CD4-positive, alpha-beta T cell (primary cell): ENCODE results near the gene UBXN11. TPM values are rescaled to one million over a fixed set of nuclear protein-coding genes. Genes with fewer than 3 reads are reported as not detected.

Source experiments
- ATAC-seq: fragments of 200-7000 bp; cut with Tn5 transposase; one replicate; pipeline ENCODE4 v1.10.0; 2022; ENCODE audit warnings: mild to moderate bottlenecking; ENCODE audit not compliant: poor library complexity
- CTCF ChIA-PET: fragments of 350-600 bp; sonication (Branson Sonifier 250); formaldehyde crosslinking; loops from one replicate; lab custom pipeline; 2021; ENCODE audit warnings: antibody characterized with exemption, inconsistent platforms; lab: Charles Lee
- POLR2A ChIA-PET: fragments of 350-600 bp; sonication (Branson Sonifier 250); formaldehyde crosslinking; loops from one replicate; lab custom pipeline; 2021; ENCODE audit warnings: antibody characterized with exemption, inconsistent platforms; lab: Charles Lee
- DNase-seq, 14 experiments: peaks; one replicate each; pipeline ENCODE4 v3.0.0-alpha.2; 2013 to 2020; ENCODE audit warnings: mixed read lengths in 2 of 14
- H3K27ac ChIP-seq, 2 donors: one replicate each; pipeline versions ENCODE4 v1.5.1 to v1.7.0; 2013; ENCODE audit warnings: low read length in 2 of 2, low read depth in 1 of 2, mild to moderate bottlenecking in 1 of 2
- H3K27me3 ChIP-seq, 2 experiments: 1 replicate in 1 of 2; 2 replicates in 1 of 2; pipeline versions ENCODE4 v1.6.1 to v1.7.0; 2013; ENCODE audit warnings: low read length in 2 of 2, control low read depth in 1 of 2, mild to moderate bottlenecking in 1 of 2, moderate library complexity in 1 of 2; ENCODE audit not compliant: insufficient read depth in 2 of 2, control insufficient read depth in 1 of 2
- H3K36me3 ChIP-seq: one replicate; pipeline ENCODE4 v1.6.1; 2013; ENCODE audit warnings: low read length, control low read depth; ENCODE audit not compliant: insufficient read depth
- H3K4me1 ChIP-seq: one replicate; pipeline ENCODE4 v1.6.1; 2013; ENCODE audit warnings: low read length, control low read depth; ENCODE audit not compliant: insufficient read depth
- H3K4me3 ChIP-seq: one replicate; pipeline ENCODE4 v1.5.1; 2013; ENCODE audit warnings: mild to moderate bottlenecking, low read length, moderate library complexity
- H3K9me3 ChIP-seq, 2 experiments: 1 replicate in 1 of 2; 2 replicates in 1 of 2; pipeline versions ENCODE4 v1.6.1 to v1.7.0; 2013; ENCODE audit warnings: low read length in 2 of 2, mild to moderate bottlenecking in 2 of 2, control low read depth in 1 of 2, moderate library complexity in 1 of 2; ENCODE audit not compliant: control insufficient read depth in 1 of 2, insufficient read depth in 1 of 2
- H3K27ac Mint-ChIP-seq: one replicate; pipeline ENCODE4 v1.8.0; 2020; ENCODE audit warnings: mixed read lengths
- H3K27me3 Mint-ChIP-seq: one replicate; pipeline ENCODE4 v1.8.0; 2021; ENCODE audit warnings: mixed read lengths
- H3K36me3 Mint-ChIP-seq: one replicate; pipeline ENCODE4 v1.8.0; 2021; ENCODE audit warnings: low read depth, mixed read lengths
- H3K4me1 Mint-ChIP-seq: one replicate; pipeline ENCODE4 v1.8.0; 2021; ENCODE audit warnings: low read depth, mixed read lengths
- H3K4me3 Mint-ChIP-seq: one replicate; pipeline ENCODE4 v1.8.0; 2020; ENCODE audit warnings: mild to moderate bottlenecking, mixed read lengths
- H3K9me3 Mint-ChIP-seq: one replicate; pipeline ENCODE4 v1.8.0; 2020; ENCODE audit warnings: mixed read lengths
- CTCF ChIP-seq: fragments of 200-600 bp; IDR thresholded peaks from one replicate; pipeline ENCODE4 v1.8.0; 2022; ENCODE audit warnings: antibody characterized with exemption, mild to moderate bottlenecking
- intact Hi-C, 2 experiments: fragments of 100-400 bp; cut with DNase I in 1 of 2; cut with micrococcal nuclease in 1 of 2; formaldehyde crosslinking; loops; one replicate each; pipeline versions ENCODE4 v1.15.1 to v1.9.0; 2023 to 2025; cut with DNase I, micrococcal nuclease
- total RNA-seq, 174 experiments: library from RNA in 2 of 174; stranded (reverse) in 2 of 174; gene quantifications; one replicate each; pipeline ENCODE4 v1.2.3 and lab custom pipeline; 2021 to 2026

Gene UBXN11
- total RNA-seq, 2 experiments from 2014 or later = 39.3 to 42.3 TPM

DNA sequence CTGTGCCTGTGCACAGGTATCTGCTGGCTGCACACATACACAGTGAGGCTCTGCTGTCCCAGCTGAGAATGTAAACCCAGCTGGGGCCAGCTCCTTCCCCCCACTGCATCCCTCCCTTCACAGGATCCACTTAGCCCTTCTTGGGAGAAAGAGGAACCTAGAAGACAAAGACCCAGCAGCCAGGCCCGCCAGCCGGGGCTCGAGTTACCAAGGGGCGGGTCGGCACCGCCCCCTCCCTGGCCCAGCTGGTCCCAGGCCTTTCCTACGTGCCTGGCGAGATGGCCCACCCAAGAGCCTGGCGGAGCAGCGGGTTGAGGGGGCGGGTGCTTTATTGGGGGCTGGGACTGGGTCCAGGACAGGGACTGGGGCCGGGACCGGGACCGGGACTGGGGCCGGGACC is 24.5 kb downstream of the UBXN11 start:
- DNase-seq (peak in 2 of 14 experiments; percentile 11 to 35), ATAC-seq (no peak)
- peak overlapping the region; percentile 72 for H3K4me3 ChIP-seq
- peaks cover 58% of the 10 kb centered on the region for H3K36me3 Mint-ChIP-seq
- H3K4me3 Mint-ChIP-seq = peak overlapping the region; percentile 92
- H3K27ac Mint-ChIP-seq = peak overlapping the region; percentile 95
- no peaks in the 10 kb centered on the region for H3K27me3 ChIP-seq
- intact Hi-C loops = loop anchor here in 1 of 2 experiments (5.0 kb wide), 1 partner anchor 190 kb away; the partner anchor contains the start of gene HMGN2
- no peaks in the 10 kb centered on the region for H3K9me3 ChIP-seq
- ChIA-PET CTCF (no interaction called here), POLR2A (interaction anchor here (1.2 to 20.7 kb wide), 3 partner anchors 27 to 150 kb away, joined by 6 to 977 read pairs (median 270); partner anchors contain the start of genes CD52, DHDDS and UBXN11)
- H3K4me1 ChIP-seq = peaks cover 95% of the 10 kb centered on the region
- H3K36me3 ChIP-seq = peaks cover 37% of the 10 kb centered on the region
- H3K9me3 Mint-ChIP-seq = no peaks in the 10 kb centered on the region
- no peaks in the 10 kb centered on the region for H3K27me3 Mint-ChIP-seq
- H3K27ac ChIP-seq = peak overlapping the region in 1 of 2 donors; percentile 91
- H3K4me1 Mint-ChIP-seq = peaks cover 88% of the 10 kb centered on the region
- TF ChIP-seq CTCF = no peak

- Histone ChIP-seq H3K27ac (peak overlapping the region; percentile 59 to 91), H3K9me3 (no peaks in the 10 kb centered on the region), H3K4me3 (peak overlapping the region; percentile 72), H3K27me3 (no peaks in the 10 kb centered on the region), H3K36me3 (peaks cover 37% of the 10 kb centered on the region), H3K4me1 (peaks cover 95% of the 10 kb centered on the region)
- Mint-ChIP-seq H3K9me3 (no peaks in the 10 kb centered on the region), H3K36me3 (peaks cover 58% of the 10 kb centered on the region), H3K27ac (peak overlapping the region; percentile 95), H3K4me3 (peak overlapping the region; percentile 92), H3K27me3 (no peaks in the 10 kb centered on the region), H3K4me1 (peaks cover 89% of the 10 kb centered on the region)
- CTCF ChIA-PET = interaction anchor here (0.5 to 0.6 kb wide), 2 partner anchors 109 to 1460 kb away, joined by 3 read pairs; no protein-coding TSS in a partner anchor
- intact Hi-C loops = loop anchor here in 1 of 2 experiments (5.0 kb wide), 1 partner anchor 191 kb away; the partner anchor contains the start of gene HMGN2
- POLR2A ChIA-PET = interaction anchor here (1.1 to 20.7 kb wide), 4 partner anchors 26 to 219 kb away, joined by 3 to 977 read pairs (median 13); partner anchors contain the start of genes CD52, DHDDS and UBXN11
- ATAC-seq (no peak), DNase-seq (peak in 2 of 14 experiments; percentile 18 to 33)
- no peak for TF ChIP-seq CTCF
Measured at GRCh38 chr1:26281091-26281958, 25.1 kb downstream of the UBXN11 start.

DNA sequence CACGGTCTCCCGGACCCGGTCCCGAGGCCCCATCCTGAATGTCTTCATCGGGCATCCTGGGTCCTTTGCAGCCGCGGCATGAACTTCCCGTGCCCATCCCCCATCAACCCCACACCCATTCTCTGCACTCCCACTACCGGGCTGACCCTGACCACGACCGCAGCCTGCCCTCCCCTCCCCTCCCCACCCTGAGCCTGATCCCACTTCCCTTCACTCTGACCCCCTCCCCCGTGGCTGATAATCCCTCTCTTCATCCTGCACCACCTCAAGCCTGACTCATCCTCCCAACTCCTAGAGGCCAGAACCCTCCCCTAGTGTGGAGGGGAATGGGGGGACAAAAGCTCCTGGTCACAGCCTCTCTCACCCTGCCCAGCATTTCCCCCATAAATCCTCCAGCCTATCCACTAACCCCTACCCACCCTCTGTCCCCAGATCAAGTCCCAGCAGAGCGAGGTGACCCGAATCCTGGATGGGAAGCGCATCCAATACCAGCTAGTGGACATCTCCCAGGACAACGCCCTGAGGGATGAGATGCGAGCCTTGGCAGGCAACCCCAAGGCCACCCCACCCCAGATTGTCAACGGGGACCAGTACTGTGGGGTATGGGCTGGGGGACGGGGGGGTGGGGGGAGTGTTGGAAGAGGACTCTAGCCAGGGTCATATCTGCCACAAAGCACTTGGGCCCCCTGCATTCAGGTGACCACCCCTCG is 25.9 kb downstream of the UBXN11 start:
- no peak for TF ChIP-seq CTCF
- CTCF ChIA-PET = interaction anchor here (0.5 to 1.9 kb wide), 9 partner anchors 8 to 1461 kb away, joined by 3 to 17 read pairs (median 5); partner anchors contain the start of gene CD52
- intact Hi-C loops = loop anchor here in 1 of 2 experiments (5.0 kb wide), 1 partner anchor 192 kb away; the partner anchor contains the start of gene HMGN2
- H3K4me1 Mint-ChIP-seq = peaks cover 89% of the 10 kb centered on the region
- POLR2A ChIA-PET = interaction anchor here (1.1 to 20.7 kb wide), 8 partner anchors 8 to 220 kb away, joined by 3 to 977 read pairs (median 8); partner anchors contain the start of genes CD52, CEP85, DHDDS and UBXN11
- peaks cover 61% of the 10 kb centered on the region for H3K36me3 Mint-ChIP-seq
- H3K9me3 Mint-ChIP-seq = no peaks in the 10 kb centered on the region
- peak overlapping the region; percentile 95 for H3K27ac Mint-ChIP-seq
- H3K4me3 ChIP-seq = peak overlapping the region; percentile 72
- no peaks in the 10 kb centered on the region for H3K27me3 ChIP-seq
- no peak for ATAC-seq
- peak overlapping the region; percentile 71 to 91 for H3K27ac ChIP-seq
- peak in 6 of 14 experiments; percentile 18 to 57 (median 43) for DNase-seq
- peaks cover 37% of the 10 kb centered on the region for H3K36me3 ChIP-seq
- H3K4me1 ChIP-seq = peaks cover 95% of the 10 kb centered on the region
- peak overlapping the region; percentile 92 for H3K4me3 Mint-ChIP-seq
- H3K9me3 ChIP-seq = no peaks in the 10 kb centered on the region
- no peaks in the 10 kb centered on the region for H3K27me3 Mint-ChIP-seq
